GM12878 (cell line): ENCODE data around the gene NYAP1. TPM values are rescaled to one million over a fixed set of nuclear protein-coding genes. Genes with fewer than 3 reads are reported as not detected.

Source experiments
- BACH1 ChIP-seq: fragments of 450-650 bp; IDR thresholded peaks from 2 replicates; pipeline ENCODE4 v1.6.1; 2017; ENCODE audit warnings: mild to moderate bottlenecking, borderline replicate concordance
- CREM ChIP-seq: IDR thresholded peaks from 2 replicates; pipeline ENCODE4 v1.6.1; 2014; ENCODE audit warnings: antibody characterized with exemption, low read depth
- IKZF2 ChIP-seq, 2 experiments: fragments of 450-650 bp; IDR thresholded peaks; 2 replicates each; pipeline ENCODE4 v1.6.1; 2017; ENCODE audit warnings: mild to moderate bottlenecking in 2 of 2, moderate library complexity in 2 of 2
- NBN ChIP-seq: fragments of 450-650 bp; IDR thresholded peaks from 2 replicates; pipeline ENCODE4 v1.6.1; 2016
- NR2C1 ChIP-seq: fragments of 450-650 bp; IDR thresholded peaks from 2 replicates; pipeline ENCODE4 v1.6.1; 2017; ENCODE audit warnings: antibody characterized with exemption, mild to moderate bottlenecking, moderate library complexity
- NR2C2 ChIP-seq: IDR thresholded peaks from 2 replicates; pipeline ENCODE4 v1.6.1; 2011; ENCODE audit warnings: borderline replicate concordance, low read depth; ENCODE audit not compliant: control insufficient read depth, insufficient read length
- RCOR1 ChIP-seq: conservative IDR thresholded peaks from 2 replicates; pipeline ENCODE4 v1.6.1; 2012; ENCODE audit warnings: low read depth, low read length, improper control_type of control experiment
- RUNX3 ChIP-seq: IDR thresholded peaks from 2 replicates; pipeline ENCODE4 v1.6.1; 2012; ENCODE audit warnings: low read length, inconsistent platforms
- SPI1 ChIP-seq: IDR thresholded peaks from 2 replicates; pipeline ENCODE4 v1.6.1; 2011; ENCODE audit warnings: low read depth, mild to moderate bottlenecking, low read length, moderate library complexity, borderline replicate concordance; ENCODE audit not compliant: insufficient read depth
- TBL1XR1 ChIP-seq: IDR thresholded peaks from 2 replicates; pipeline ENCODE4 v1.6.1; 2012; ENCODE audit warnings: low read depth, low read length, improper control_type of control experiment
- polyA plus RNA-seq, 11 experiments: library from polyadenylated mRNA; depleted of rRNA in 4 of 11; unstranded in 6 of 11; stranded (reverse) in 5 of 11; fragments of >200 nt; fragmentation: Nextera tagmentation in 4 of 11; fragmentation: Illumina TruSeq in 1 of 11; extraction: Ambion mirVana in 4 of 11; extraction: Trizol in 1 of 11; gene quantifications; 1 replicate in 1 of 11; 2 replicates in 10 of 11; pipeline versions ENCODE4 v1.2.1 to v1.2.3, GENCODE V29; 2011 to 2016; ENCODE audit warnings: inconsistent platforms in 2 of 11, missing spikeins in 2 of 11, low read depth in 1 of 11
- total RNA-seq, 4 experiments: library from RNA; depleted of rRNA in 3 of 4; stranded (reverse); fragments of >200 nt in 3 of 4; fragmentation: Illumina TruSeq in 1 of 4; extraction: Trizol in 1 of 4; gene quantifications; 2 replicates each; pipeline versions ENCODE4 v1.2.1 to v1.2.3, GENCODE V29; 2013 to 2021
- TF ChIP-seq, protein P1 (sequence below): fragments of 150-350 bp; IDR thresholded peaks from 2 replicates; pipeline ENCODE4 v1.6.1; 2016; ENCODE audit warnings: low read depth, low read length
- TF ChIP-seq, protein P2 (sequence below): IDR thresholded peaks from 2 replicates; pipeline ENCODE4 v1.6.1; 2012; ENCODE audit warnings: improper control_type of control experiment, low read depth, low read length; ENCODE audit not compliant: insufficient replicate concordance

Gene NYAP1
- total and polyA plus RNA-seq, 10 of the 15 experiments (the other 5 are each of a cell fraction or from before 2014, with no cell fraction given), result 0.04 to 0.28 (median 0.11) TPM; not detected in 6

DNA sequence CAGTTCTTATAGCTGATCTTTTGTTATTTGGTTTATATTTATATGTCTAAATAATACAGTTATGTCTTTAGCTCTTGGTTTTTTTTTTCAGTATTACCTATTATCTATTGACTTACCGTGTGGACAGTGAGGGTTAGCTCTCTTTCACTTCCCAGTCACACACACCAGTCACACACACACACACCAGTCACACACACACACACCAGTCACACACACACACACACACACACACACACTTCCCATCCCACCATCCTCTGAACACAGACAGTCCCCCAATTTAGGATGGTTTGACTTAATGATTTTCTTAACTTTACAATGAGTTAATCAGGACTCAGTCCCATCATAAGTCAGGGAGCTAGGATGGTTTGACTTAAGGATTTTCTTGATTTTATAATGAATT lies 36.4 kb downstream of the NYAP1 start (continued):
- TF ChIP-seq, protein P1, sequence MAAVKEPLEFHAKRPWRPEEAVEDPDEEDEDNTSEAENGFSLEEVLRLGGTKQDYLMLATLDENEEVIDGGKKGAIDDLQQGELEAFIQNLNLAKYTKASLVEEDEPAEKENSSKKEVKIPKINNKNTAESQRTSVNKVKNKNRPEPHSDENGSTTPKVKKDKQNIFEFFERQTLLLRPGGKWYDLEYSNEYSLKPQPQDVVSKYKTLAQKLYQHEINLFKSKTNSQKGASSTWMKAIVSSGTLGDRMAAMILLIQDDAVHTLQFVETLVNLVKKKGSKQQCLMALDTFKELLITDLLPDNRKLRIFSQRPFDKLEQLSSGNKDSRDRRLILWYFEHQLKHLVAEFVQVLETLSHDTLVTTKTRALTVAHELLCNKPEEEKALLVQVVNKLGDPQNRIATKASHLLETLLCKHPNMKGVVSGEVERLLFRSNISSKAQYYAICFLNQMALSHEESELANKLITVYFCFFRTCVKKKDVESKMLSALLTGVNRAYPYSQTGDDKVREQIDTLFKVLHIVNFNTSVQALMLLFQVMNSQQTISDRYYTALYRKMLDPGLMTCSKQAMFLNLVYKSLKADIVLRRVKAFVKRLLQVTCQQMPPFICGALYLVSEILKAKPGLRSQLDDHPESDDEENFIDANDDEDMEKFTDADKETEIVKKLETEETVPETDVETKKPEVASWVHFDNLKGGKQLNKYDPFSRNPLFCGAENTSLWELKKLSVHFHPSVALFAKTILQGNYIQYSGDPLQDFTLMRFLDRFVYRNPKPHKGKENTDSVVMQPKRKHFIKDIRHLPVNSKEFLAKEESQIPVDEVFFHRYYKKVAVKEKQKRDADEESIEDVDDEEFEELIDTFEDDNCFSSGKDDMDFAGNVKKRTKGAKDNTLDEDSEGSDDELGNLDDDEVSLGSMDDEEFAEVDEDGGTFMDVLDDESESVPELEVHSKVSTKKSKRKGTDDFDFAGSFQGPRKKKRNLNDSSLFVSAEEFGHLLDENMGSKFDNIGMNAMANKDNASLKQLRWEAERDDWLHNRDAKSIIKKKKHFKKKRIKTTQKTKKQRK, result no peak
- TF ChIP-seq SPI1 (0 out of 2 replicates have a peak, but pooled peaks have one; percentile 20), BACH1 (no peak), RUNX3 (peak; percentile 13; the same call in 1 of the 2 replicates), NBN (peak; percentile 32; the same call in 1 of the 2 replicates), NR2C1 (no peak), RCOR1 (no peak), CREM (no peak), IKZF2 (IDR thresholded peaks at IDR 0.05) (peak in 1 of 2 experiments; percentile 37; a peak in 1 of 4 replicates), NR2C2 (no peak), TBL1XR1 (no peak)
- TF ChIP-seq, protein P2, sequence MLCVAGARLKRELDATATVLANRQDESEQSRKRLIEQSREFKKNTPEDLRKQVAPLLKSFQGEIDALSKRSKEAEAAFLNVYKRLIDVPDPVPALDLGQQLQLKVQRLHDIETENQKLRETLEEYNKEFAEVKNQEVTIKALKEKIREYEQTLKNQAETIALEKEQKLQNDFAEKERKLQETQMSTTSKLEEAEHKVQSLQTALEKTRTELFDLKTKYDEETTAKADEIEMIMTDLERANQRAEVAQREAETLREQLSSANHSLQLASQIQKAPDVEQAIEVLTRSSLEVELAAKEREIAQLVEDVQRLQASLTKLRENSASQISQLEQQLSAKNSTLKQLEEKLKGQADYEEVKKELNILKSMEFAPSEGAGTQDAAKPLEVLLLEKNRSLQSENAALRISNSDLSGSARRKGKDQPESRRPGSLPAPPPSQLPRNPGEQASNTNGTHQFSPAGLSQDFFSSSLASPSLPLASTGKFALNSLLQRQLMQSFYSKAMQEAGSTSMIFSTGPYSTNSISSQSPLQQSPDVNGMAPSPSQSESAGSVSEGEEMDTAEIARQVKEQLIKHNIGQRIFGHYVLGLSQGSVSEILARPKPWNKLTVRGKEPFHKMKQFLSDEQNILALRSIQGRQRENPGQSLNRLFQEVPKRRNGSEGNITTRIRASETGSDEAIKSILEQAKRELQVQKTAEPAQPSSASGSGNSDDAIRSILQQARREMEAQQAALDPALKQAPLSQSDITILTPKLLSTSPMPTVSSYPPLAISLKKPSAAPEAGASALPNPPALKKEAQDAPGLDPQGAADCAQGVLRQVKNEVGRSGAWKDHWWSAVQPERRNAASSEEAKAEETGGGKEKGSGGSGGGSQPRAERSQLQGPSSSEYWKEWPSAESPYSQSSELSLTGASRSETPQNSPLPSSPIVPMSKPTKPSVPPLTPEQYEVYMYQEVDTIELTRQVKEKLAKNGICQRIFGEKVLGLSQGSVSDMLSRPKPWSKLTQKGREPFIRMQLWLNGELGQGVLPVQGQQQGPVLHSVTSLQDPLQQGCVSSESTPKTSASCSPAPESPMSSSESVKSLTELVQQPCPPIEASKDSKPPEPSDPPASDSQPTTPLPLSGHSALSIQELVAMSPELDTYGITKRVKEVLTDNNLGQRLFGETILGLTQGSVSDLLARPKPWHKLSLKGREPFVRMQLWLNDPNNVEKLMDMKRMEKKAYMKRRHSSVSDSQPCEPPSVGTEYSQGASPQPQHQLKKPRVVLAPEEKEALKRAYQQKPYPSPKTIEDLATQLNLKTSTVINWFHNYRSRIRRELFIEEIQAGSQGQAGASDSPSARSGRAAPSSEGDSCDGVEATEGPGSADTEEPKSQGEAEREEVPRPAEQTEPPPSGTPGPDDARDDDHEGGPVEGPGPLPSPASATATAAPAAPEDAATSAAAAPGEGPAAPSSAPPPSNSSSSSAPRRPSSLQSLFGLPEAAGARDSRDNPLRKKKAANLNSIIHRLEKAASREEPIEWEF, result no peak
